ENCODE data around the gene CAMTA1. TPM values are rescaled to one million over a fixed set of nuclear protein-coding genes. Genes with fewer than 3 reads are reported as not detected.

Gene CAMTA1
- total RNA-seq, 4 donors from 2014 or later = 45.3 to 68.9 (median 62.0) TPM

DNA sequence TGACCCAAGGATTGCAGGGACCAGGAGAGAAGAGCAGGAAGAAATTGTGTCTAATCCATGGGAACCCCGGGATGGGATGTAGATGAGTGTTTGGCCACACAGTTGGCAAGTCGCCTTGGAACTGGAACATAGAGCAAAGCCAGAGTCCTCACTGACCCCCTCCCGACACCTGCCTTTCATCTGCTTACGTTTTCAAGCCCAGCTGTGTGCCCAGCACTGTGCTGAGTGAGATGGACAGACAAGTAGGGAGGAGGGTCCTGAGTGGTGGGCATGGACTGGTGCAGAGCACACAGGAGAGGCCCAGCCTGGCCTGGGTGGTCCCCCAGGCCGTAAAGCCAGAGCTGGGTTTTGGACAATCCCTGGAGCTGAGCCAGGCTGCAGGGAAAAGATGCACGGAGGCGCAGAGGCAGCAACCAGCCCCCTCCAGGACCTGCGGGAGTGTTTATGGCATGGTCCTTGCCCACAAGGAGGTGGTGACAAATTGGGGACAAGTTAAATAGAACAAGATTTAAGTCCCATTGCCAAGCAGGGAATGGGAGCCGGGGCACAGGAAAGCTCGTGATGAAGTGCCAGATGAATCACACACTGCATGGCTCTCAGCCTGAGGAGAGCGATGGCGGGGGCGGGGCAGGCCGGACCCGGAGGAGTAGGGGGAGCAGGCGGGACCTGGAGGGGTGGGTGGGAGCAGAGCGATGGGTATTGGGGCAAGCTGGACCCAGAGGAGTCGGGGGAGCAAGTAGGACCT lies 828.0 kb downstream of the CAMTA1 start:
- TF ChIP-seq, protein P1, sequence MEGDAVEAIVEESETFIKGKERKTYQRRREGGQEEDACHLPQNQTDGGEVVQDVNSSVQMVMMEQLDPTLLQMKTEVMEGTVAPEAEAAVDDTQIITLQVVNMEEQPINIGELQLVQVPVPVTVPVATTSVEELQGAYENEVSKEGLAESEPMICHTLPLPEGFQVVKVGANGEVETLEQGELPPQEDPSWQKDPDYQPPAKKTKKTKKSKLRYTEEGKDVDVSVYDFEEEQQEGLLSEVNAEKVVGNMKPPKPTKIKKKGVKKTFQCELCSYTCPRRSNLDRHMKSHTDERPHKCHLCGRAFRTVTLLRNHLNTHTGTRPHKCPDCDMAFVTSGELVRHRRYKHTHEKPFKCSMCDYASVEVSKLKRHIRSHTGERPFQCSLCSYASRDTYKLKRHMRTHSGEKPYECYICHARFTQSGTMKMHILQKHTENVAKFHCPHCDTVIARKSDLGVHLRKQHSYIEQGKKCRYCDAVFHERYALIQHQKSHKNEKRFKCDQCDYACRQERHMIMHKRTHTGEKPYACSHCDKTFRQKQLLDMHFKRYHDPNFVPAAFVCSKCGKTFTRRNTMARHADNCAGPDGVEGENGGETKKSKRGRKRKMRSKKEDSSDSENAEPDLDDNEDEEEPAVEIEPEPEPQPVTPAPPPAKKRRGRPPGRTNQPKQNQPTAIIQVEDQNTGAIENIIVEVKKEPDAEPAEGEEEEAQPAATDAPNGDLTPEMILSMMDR (IDR thresholded peaks at IDR 0.05) = no peak
- no peak for ATAC-seq (ENCODE audit: low FRiP score)
- no peak for DNase-seq (ENCODE audit: low spot score)

DNA sequence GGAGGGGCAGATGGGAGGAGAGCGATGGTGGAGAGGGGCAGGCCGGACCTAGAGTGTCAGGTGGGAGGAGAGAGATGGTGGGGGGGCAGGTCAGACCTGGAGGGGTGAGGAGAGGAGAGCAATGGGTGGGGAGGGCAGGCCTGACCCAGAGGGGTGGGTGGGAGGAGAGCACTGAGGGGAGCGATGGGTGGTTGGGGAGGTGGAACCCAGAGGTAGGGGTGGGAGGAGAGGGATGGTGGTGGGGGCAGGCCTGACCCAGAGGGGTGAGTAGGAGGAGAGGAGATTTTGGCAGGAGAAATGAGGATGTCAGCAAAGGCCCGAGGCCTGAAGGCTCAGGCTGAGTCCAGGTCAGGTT lies 828.6 kb downstream of the CAMTA1 start:
- DNase-seq (ENCODE audit: low spot score) (no peak), ATAC-seq (ENCODE audit: low FRiP score) (no peak)
- TF ChIP-seq, protein P1 (IDR thresholded peaks at IDR 0.05) = no peak

DNA sequence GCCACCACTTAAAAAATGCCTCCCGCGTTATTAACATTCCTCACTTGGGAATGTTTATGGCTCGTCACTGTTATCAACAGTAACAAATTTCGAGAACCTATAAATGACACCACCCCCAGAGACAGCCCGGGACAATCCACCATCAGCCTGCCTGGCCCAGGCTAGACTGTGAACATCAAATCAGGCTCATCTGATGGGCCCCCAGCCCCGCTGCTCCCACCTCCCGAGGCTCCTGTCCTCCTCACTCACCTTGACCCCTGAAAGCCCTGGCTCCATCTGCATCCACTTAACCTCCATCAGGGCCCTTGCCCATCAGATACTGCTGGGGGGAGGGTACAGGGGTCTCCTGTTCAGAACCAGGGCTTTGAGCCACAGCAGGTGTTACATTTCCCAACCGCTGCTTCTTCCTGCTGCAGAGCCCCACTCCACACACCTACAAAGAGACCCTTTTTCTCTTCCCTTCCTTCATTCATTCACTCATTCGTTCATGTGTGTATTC lies 829.4 kb downstream of the CAMTA1 start:
- no peak for ATAC-seq (ENCODE audit: low FRiP score)
- TF ChIP-seq, protein P1 (IDR thresholded peaks at IDR 0.05) = no peak
- DNase-seq (ENCODE audit: low spot score) = no peak

DNA sequence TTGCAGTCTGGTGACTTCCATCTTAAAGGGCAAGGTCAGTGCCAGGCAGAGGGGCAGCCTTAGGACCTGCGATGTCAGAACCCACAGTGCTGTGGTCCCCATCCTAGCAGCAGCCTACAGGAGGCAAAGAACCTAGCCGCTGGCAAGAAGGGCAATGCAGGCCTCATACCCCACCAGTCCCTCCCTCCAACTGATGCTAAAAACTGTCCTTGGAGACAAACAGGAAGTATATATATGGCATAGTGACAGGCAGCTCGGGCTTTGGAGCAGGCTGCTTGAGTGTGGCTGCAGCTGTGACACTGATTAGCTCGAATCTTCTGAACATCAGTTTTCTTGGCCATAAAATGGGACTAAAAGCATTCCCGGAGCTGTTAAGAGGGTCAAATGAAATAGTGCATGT lies 829.9 kb downstream of the CAMTA1 start:
- no peak for ATAC-seq (ENCODE audit: low FRiP score)
- DNase-seq (ENCODE audit: low spot score) = no peak
- TF ChIP-seq, protein P1 (IDR thresholded peaks at IDR 0.05) = no peak

DNA sequence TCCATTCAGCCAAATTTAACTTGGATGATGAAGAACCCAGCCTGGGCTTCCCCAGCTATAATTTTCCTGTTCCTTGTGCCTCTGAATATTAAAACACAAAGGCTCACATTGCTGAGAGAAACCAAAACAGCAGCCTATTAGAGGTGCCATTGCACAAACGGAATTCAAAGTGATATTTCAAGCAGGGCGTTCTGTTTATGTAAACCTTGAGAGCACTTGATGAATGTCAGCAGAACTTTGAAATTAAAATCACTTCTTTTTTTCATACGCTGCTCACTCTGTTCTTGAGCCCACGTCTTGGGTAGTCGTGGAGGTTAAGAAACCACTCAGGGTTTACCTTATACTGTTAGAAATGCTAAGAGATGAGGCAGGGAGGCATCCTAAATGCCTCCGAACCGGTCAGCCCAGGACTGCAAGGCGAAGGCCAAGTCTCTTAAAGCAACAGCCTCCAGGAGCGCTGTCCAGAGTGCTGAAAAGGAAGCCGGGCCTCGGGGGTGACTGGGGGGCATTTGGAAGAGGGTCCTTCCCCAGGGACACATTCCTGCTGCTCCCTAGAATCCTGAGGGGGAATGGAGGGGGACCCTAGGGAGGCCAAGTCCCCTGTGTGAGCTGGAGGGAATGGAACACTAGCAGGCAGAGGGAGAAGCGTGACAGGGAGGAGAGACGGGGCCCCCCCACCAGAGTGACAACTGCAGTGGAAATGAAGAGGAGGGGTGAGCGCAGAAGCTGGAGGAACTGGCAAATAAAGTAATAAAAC lies 831.0 kb downstream of the CAMTA1 start:
- TF ChIP-seq, protein P1 (IDR thresholded peaks at IDR 0.05) = no peak
- ATAC-seq (ENCODE audit: low FRiP score) (no peak), DNase-seq (ENCODE audit: low spot score) (no peak)

DNA sequence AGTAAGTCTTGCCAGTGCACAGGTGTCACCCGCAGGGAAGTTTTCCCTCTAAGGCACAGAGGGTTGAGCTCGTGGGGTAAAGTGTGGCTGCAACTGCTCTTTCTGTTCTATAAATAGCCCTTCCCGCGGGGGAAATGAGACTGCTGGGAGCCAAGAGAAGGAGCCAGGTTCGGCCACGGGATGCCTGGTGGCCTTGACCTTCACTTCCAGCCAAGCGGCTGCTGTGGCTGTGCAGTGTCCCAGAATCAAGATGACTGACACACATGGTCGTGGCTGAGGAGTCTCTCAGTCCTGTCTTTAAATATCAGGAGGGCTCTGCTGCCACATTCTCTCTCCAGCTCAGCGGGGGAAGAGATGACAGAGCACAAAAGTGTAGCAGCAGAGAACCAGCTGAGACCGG lies 831.7 kb downstream of the CAMTA1 start:
- ATAC-seq (ENCODE audit: low FRiP score) = no peak
- TF ChIP-seq, protein P1 (IDR thresholded peaks at IDR 0.05) = no peak
- DNase-seq (ENCODE audit: low spot score) = no peak

Data from omental fat pad (tissue), 4 donors.